HG02798 (cell line): ENCODE data around the gene TIAM1.

Experiments
- ATAC-seq: cut with Tn5 transposase; IDR thresholded peaks from one replicate; pipeline ENCODE4 v1.9.1; 2021; ENCODE audit warnings: mild to moderate bottlenecking; ENCODE audit not compliant: unreplicated experiment, poor library complexity

The TIAM1 gene

DNA sequence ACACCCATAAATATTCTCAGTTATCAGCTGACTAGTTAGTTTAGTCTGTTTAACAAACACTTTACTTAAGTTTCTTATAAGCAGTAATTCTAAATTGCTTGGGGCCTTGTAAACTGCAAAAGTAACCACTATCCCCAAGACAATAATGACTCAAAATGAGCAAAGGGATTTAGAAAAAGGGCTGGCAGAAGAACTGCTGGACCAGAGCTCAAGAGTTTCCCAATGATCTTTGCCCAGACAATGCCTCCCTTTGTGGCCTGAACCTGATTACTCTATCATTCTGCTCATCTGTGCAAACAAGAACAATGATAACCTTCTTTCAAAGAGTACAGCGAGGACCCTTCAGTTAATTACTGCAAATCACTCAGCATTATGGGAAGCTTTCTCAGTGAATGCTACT, 123.5 kb downstream of the TIAM1 start:
- ATAC-seq = no peak

DNA sequence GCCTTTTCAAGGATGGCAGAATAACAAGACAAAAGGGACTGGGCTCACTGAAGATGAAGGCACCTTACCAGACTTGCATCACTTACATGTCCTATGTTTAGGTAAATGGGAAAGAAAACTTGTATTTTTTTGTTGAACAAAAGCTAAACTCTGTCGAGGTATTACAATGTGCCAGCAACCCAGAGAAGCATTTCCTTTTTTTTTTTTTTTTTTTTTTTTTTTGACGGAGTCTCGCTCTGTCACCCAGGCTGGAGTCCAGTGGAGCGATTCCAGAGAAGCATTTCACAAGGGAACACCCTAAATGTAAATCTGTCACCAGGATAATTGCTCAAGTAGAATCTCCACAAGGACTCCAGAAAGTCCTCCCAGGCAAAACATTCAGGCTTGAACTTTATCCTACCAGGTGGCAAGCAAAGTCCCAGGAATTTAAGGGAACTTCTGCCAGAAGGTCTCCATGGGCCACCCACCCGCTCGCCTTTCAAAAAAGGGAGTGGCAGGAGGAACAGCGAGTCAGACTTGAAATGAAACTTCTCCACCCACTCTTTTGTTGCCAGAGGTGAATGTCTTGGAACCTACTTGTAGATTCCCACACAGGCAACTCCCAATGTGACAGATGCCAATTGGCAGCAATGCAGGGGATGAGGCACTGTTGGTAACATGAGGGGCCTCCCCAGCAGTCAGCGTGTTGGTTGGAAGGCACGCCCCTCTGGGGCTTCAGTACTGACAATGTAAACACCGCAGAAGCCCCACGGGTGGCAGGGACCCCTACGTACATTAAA, 125.0 kb downstream of the TIAM1 start:
- ATAC-seq = no peak

DNA sequence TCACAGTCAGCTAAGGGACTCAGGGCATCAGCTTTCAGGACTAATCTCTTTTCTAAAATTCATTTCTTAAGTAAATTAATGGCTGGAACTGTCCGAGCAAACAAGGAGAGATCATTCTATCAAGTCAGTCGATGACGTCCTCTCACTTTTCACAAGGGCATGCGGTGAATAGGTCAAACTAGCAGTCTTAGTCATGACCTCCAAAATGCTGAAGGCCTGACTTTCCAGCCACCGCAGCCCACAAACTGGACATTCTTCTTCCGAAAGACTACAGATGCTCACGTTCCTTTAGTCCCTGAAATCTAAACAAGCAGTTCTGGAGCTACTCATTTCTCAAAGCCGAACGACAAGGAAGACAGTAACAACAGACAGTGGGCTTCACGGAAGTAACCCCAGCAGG, 127.9 kb downstream of the TIAM1 start:
- no peak for ATAC-seq

DNA sequence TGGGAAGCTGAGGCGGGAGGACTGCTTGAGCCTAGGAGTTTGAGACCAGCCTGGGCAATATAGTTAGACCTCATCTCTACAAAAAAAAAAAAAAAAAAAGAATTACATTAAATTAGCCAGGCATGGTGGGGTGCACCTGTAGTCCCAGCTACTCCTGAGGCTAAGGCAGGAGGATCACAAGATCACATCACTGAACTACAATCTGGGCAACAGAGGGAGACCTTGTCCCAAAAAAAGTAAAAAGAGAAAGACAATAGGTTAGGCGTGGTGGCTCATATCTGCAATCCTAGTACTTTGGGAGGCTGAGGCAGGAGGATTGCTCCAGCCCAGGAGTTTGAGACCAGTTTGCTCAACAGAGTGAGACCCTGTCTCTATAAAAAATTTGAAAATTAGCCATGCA, 130.3 kb downstream of the TIAM1 start:
- ATAC-seq = no peak

DNA sequence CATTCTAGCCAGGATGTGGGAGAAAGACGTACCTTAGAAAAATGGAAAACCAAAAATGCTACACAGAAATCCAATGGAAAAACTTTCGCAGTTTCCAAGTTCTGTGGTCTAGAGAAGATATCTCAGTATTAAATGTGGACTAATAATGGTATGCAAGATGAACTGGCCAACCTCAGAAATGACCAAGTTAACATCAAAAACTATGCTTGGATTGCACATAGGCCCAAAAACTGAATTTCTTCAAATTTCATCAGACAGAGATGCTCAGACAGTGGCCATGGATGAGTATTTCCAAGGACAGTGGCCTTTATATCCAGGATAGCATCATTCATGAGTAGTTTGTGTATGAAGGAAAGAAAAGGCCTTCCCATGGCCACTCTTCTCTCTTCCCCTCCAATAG, 132.2 kb downstream of the TIAM1 start:
- ATAC-seq = no peak

DNA sequence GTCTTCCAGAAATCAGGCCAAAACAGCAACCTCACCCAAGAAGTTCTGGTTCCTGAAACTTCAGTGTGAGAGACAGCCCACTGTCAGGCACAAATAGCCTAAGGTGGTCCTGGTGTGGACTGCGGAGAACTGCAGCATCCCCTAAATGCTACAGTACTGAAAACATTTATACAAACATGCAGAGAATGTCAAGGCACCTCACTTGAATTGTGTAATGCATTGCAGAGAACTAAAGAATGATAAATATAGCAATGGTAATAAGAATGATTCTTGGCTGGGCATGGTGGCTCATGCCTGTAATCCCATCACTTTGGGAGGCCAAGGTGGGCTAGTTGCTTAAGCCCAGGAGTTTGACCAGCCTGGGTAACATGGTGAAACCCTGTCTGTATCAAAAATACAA, 138.6 kb downstream of the TIAM1 start:
- no peak for ATAC-seq

DNA sequence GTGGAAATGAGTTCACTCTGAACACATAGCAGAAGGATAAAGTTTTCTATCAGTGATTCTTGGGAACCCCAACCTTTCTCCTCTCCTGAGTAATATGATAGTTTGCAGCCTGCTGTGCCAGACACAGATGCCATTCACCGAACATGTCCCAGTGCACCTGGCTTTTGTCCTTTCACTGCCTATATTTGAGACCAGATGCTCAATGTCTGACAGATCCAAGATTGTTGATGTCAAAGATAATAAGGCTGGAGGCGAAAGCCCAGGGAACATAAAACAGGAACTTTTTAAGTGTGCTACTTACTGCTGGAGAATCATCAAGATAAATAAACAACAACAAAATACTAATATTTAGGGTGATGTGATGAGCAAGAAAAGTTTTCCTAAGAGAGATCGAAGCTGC, 139.3 kb downstream of the TIAM1 start:
- no peak for ATAC-seq

DNA sequence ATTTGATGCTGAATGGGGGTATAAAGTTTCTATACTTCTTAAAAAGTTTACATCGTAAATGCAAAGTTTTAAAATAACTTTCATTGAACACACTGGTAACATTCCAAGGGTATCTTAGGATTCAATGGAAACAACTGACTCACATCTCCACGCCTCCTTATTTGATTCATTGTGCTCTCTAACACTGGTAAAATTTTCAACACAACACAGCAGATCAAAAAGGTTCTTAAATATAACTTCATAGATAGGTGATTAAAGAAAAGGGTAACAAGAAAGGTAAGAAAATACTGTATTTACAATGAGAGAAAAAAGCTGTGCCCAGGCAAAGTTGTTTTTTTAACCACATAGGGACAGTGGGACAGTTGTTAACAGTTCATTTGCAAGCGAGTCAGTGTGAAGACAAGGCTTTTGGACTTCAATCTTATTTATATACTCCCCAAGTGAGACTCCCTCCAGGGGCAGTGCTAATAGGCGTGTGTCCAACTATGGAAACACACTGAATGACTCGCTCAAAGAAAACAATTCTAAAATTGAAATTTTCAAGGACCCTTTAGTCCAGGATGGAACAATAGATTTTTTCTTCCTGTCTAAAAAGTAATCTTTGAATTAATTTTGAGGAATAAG, 140.5 kb downstream of the TIAM1 start:
- ATAC-seq = no peak

DNA sequence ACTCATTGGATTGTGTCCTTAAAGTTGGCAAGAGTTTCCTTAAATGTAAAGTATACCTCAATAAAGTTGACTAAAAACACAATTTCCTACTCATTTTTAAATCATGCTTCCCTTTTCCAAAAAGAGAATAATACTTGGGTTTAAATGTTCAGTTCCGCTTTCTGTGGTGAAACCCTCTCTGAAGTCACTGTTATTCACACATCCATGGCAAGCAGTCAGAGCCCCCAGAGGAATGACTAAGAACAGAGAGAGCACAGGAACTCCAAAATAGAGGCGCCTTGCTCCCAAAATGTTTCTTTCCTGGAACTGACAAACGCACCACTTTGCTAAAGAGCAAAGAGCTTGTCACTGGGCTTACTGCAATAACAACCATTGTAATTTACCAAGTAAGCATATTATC, 142.5 kb downstream of the TIAM1 start:
- ATAC-seq = no peak

DNA sequence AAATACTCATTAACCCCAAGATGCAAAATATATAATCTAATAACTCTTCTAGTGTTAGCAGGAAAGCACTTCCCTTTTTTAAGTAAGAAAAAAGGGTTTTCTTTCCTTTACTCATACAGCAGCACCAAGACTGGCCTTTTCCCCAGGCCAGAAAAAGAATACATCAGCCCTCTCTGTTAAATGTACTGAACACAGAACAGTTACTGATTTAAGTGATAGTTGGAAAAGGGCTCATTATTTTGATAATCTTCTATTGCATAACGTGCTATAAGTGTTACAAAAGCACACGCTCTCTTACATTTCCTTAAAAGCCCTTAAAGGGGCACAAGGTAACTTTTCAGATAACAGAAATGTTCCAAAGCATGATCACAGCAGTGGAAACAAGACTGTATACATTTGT, 142.9 kb downstream of the TIAM1 start:
- no peak for ATAC-seq

DNA sequence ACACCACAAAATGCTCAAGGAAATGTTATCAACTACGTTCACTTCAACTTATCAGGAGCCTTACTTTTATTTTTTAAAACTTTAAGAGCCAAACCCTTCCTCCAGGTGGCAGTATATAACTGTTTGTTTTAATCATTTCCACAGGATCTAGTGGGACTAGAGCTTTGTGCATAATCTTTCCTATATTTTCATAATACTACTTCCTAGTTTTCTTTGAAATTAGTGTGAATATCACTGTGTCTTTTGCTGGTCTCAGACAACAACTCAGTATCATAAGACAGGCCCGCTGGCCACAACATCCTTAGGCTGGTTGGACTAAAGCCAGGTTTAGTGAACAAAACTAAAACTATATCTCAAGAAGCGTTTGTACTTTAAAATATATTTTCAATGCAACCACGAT, 145.5 kb downstream of the TIAM1 start:
- ATAC-seq = no peak

DNA sequence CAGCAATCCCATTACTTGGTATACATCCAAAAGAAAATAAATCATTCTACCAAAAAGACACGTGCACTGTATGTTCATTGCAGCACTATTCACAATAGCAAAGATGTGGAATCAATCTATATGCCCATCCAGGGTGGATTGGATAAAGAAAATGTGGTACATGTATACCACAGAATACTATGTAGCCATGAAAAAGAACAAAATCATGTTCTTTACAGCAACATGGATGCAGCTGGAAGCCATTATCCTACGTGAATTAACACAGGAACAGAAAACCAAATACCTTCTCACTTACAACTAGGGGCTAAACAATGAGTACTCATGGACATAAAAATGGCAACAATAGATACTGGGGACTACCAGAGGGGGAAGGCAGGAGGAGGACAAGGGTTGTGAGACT, 147.3 kb downstream of the TIAM1 start:
- no peak for ATAC-seq

DNA sequence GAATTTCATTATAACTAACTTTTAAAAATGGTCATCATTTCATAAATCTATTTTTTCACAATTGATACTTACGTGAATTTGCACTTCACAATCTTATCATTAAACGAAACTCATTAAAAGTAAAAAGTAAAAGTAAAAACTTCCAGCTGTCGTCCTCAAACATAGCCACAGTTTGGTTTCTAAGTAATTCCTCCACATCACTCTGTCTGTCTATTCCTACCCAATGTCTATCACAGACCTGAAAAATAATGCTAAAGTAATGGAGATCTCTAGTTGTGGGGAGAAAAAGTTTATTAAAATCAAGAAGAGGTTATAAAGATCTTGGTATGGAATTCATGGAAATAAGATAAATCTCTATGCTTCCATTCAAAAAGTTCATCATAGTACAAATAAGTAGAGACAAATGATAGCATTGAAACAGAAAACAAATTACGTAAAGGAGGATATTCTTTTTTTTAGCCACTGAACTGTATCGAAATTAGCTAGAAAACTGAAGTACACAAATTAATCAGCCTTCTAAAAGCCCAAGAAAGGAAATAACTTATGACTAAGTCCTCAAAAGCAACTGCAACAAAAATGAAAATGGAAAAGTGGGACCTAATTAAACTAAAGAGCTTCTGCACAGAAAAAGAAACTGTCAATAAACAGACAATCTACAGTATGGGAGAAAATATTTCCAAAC, 148.6 kb downstream of the TIAM1 start:
- no peak for ATAC-seq

DNA sequence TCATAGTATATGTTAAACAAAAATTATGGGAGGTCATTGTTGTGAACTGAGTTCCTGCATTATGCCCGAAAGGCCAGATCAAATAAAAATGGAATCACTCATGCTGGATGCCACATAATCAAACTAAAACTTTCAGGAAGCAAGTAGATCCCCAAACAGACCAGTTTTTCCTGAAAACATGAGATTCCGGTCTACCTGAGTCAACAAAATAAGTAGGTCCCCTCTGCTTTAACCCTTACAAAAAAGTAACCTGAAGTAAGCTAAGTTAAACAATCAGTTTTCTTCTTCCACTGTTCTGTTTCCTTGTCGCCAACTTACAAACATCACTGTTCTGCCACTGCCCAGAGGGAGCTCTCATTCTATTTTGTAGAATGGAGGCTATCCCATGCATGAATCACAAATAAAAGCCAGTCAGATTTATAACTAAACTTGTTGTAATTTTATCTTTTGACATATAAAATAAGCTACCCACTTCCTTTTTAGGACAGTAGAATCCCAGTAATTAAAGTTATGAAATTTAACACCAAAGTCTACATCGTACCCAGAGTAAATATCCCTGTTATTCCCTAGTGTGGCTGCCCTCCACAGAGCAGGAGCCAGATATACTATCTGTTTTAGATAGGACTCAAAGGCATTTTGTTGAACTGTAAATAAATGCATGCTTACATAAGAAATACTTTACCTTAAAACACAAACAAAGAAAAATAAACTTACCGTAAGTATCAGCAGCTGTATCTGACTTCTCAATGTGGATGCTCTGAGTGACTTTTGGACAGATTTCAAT, 149.4 kb downstream of the TIAM1 start:
- ATAC-seq = no peak

DNA sequence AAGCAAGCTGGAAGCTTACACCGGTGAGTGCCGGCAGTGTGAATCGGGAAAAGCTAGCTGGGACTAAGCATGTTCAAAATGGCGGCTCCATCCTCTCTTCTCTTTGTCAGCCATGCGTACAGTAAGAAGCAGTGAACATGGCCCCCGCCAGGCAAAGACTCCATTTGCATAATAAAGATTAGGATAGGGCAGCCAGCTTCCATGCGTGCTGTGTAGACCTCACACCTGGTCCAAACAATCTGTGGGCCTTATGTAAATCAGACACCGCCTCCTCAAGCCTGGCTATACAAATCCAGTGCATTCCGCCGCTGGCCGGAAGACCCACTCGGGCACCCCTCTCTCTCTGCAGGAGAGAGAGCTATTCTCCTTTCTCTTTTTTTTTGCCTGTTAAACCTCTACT, 150.3 kb downstream of the TIAM1 start:
- ATAC-seq = no peak

DNA sequence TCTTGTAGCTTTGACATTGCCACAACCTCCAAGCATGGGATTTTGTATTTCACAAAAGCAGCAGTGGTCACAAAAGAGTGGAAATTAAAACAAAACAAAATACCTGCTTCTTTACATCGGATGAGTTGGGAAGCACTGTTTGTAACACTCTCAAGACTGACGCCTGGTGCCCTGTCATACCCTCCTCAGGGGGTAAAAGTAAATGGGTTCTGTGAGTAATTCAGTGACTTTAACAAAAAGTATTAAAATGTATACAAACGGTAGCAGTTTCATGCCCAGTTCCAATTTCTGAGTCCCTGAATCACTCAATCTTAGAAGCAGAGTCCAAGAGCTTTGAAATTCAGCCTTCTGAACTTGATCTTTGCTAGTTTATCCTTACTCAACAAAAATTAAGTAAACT, 152.5 kb downstream of the TIAM1 start:
- no peak for ATAC-seq

DNA sequence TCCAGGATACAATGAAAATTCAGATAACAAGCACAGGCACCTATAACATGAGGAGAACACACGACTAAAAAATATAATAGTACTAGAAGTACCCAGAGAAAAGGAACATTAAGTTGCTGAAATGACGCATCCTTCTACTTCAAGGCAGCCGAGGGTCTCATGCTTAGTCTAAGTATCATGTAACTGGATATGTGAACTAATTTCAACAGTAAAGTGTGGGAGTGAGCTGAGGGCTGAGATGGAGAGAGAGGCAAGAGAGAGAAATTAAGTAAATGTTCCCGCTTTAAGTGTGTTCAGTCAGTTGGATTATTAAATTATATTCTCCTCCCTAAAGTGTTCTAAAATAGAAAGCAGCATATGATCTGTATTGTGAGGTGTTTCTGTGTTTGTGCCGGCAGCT, 153.5 kb downstream of the TIAM1 start:
- ATAC-seq = no peak

DNA sequence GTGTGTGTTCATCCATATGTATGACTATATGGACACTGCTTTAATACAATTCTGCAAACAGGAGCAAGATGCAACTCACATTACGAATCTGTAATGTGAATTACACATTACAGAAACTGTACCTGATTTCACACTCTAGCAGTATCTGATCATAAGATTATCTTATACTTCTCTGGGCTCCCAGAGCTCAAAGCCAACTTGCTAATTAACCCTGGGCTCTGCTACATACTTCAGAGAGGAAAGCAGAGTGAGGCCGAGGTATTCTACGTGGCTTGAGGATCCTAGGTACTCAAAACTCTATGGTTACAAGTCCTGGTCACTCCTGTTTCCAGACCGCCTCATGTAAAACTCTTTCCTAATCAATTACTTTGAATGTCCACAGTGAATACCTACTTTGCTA, 156.6 kb downstream of the TIAM1 start:
- no peak for ATAC-seq

DNA sequence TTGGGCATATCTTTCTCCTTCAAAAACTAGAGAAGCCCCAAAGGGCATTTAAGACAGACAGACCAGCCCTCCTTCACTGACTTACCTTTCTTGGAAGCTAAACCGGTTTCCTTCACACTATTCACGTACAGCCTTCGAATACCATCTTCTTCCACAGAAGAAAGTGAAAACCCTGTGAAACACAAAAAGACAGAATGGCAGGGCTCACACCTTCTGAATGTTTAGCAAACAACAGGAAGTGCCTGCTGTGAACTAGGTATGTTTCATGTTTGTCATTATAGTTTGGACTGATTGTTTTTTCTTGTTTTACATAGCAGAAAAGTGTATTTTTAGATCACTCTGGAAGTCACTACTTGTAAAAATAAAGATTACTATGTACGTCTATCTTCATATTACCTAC, 157.1 kb downstream of the TIAM1 start:
- no peak for ATAC-seq

DNA sequence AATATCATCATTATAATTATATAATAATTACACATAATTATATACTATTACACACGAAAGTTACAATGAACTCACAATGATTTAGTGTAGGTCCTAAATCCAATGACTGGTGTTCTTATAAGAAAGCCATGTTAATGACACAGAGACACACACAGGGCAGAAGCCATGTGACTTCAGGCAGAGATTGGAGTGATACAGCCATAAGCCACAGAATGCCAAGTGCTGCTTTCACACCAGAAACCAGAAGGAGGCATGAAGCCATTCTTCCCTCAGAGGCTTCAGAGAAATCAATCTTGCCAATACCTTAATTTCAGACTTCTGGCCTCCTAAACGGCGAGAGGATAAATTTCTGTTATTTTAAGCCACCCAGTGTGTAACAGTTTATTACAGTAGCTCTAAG, 158.4 kb downstream of the TIAM1 start:
- no peak for ATAC-seq

DNA sequence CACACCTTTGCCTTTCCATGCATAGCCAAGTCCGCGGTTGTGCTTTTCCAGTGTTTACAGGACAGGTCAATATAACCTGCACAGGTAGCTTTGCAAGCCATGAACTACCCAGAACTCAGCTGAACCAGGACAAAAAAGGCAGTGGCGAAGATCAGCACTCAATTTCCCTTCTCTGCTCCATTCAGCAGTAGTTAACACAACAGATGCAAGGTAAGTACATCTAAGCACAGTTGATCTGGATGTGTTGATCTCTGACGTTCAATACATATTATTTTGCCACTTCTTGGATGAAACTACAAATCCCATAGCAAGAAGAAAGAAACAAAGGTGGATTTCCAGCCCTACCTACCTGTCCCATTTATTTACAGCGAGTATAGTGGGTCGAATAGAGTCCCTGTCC, 159.2 kb downstream of the TIAM1 start:
- ATAC-seq = no peak
